Breast epithelium (tissue), 3 donors: ENCODE measurements around the gene POLG.

Experiments used
- POLR2A ChIP-seq: fragments of 450-650 bp; IDR thresholded peaks from one replicate; pipeline ENCODE4 v1.6.1; 2016; ENCODE audit warnings: antibody characterized with exemption, mild to moderate bottlenecking, moderate library complexity
- TF ChIP-seq, protein P1 (sequence below), 3 donors: fragments of 450-650 bp; IDR thresholded peaks; one replicate each; pipeline ENCODE4 v1.5.1; 2016 to 2017; ENCODE audit warnings: antibody characterized with exemption in 3 of 3, mild to moderate bottlenecking in 3 of 3, moderate library complexity in 3 of 3

DNA sequence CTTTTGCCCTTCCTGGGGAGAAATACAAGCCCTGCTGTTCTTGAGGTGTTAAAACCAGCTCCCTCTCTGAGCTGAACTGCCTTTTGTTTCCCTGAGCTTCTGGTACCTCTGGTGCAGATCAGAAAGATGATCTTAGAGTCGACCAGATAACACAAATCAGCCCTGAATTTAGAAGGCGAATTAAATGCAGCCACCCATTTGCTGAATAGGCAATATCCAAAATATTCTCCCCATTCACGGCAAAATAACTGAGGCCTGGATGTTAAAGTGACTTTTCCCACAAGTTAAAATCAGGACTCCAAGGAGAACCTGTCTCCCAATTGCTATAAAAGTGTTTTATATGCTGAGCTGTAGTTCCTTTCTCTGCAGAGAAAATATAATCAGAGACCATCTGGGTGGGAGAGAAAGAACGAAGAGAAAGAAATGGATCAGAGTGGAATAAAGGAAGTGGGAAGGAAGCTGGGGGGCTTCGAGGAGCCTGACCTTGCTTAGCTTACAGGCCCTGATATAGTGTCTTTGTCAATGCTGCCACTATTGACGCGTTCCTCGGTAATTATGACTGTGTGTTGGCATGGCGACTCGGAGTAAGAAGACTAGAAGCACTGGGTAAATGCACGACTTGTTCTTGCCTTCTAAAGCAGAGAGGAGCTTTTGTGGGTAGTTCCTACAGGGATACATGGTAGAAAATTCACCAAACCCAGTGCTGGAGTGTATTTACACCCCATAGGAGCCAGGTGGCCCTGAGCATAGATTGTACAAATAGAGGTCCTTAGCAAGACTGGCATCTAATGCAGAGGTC is 47.5 kb upstream of the POLG start:
- TF ChIP-seq, protein P1, sequence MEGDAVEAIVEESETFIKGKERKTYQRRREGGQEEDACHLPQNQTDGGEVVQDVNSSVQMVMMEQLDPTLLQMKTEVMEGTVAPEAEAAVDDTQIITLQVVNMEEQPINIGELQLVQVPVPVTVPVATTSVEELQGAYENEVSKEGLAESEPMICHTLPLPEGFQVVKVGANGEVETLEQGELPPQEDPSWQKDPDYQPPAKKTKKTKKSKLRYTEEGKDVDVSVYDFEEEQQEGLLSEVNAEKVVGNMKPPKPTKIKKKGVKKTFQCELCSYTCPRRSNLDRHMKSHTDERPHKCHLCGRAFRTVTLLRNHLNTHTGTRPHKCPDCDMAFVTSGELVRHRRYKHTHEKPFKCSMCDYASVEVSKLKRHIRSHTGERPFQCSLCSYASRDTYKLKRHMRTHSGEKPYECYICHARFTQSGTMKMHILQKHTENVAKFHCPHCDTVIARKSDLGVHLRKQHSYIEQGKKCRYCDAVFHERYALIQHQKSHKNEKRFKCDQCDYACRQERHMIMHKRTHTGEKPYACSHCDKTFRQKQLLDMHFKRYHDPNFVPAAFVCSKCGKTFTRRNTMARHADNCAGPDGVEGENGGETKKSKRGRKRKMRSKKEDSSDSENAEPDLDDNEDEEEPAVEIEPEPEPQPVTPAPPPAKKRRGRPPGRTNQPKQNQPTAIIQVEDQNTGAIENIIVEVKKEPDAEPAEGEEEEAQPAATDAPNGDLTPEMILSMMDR (IDR thresholded peaks at IDR 0.05) = no peak
- no peak for TF ChIP-seq POLR2A
